Endodermal cell (in vitro differentiated cells): ENCODE data around the gene FHAD1. TPM values are rescaled to one million over a fixed set of nuclear protein-coding genes. Genes with fewer than 3 reads are reported as not detected.

ENCODE experiments used
- DNase-seq: peaks from one replicate; pipeline ENCODE4 v3.0.0-alpha.2; 2017
- H3K27ac ChIP-seq: 2 replicates; pipeline ENCODE4 v1.5.1; 2013; ENCODE audit warnings: mild to moderate bottlenecking, low read depth, low read length, moderate library complexity
- H3K27me3 ChIP-seq: 2 replicates; pipeline ENCODE4 v1.6.1; 2013; ENCODE audit warnings: mild to moderate bottlenecking, low read length, moderate library complexity; ENCODE audit not compliant: insufficient read depth, control insufficient read depth, poor library complexity, severe bottlenecking
- H3K36me3 ChIP-seq: 2 replicates; pipeline ENCODE4 v1.7.0; 2013; ENCODE audit warnings: mild to moderate bottlenecking, low read length, moderate library complexity; ENCODE audit not compliant: control insufficient read depth, insufficient read depth
- H3K4me1 ChIP-seq: one replicate; pipeline ENCODE4 v1.7.0; 2013; ENCODE audit warnings: low read length; ENCODE audit not compliant: control insufficient read depth, insufficient read depth
- H3K4me3 ChIP-seq: 2 replicates; pipeline ENCODE4 v1.5.1; 2013; ENCODE audit warnings: mild to moderate bottlenecking, low read length, moderate library complexity
- H3K9ac ChIP-seq: 2 replicates; pipeline ENCODE4 v1.6.1; 2013; ENCODE audit warnings: mild to moderate bottlenecking, low read length, moderate library complexity; ENCODE audit not compliant: poor library complexity, severe bottlenecking; ENCODE audit errors: extremely low read depth
- H3K9me3 ChIP-seq: 2 replicates; pipeline ENCODE4 v1.6.1; 2013; ENCODE audit warnings: mild to moderate bottlenecking, low read length, moderate library complexity; ENCODE audit not compliant: control insufficient read depth
- H3K27ac Mint-ChIP-seq: 2 replicates; pipeline ENCODE4 v1.8.0; 2020; ENCODE audit warnings: mixed read lengths
- H3K27me3 Mint-ChIP-seq: 2 replicates; pipeline ENCODE4 v1.8.0; 2021; ENCODE audit warnings: mild to moderate bottlenecking, mixed read lengths; ENCODE audit not compliant: insufficient read depth
- H3K36me3 Mint-ChIP-seq: 2 replicates; pipeline ENCODE4 v1.8.0; 2020; ENCODE audit warnings: low read depth, mixed read lengths
- H3K4me1 Mint-ChIP-seq: 2 replicates; pipeline ENCODE4 v1.8.0; 2020; ENCODE audit warnings: mixed read lengths
- H3K4me3 Mint-ChIP-seq: 2 replicates; pipeline ENCODE4 v1.8.0; 2020; ENCODE audit warnings: mild to moderate bottlenecking, moderate library complexity, mixed read lengths
- H3K9me3 Mint-ChIP-seq: 2 replicates; pipeline ENCODE4 v1.8.0; 2020; ENCODE audit warnings: mild to moderate bottlenecking, mixed read lengths
- CTCF ChIP-seq: fragments of 200-600 bp; sonication (generic); conservative IDR thresholded peaks from 2 replicates; pipeline ENCODE4 v1.5.0; 2021; ENCODE audit warnings: antibody characterized with exemption, mild to moderate bottlenecking
- WGBS, 2 experiments: methylation state at CpG; one replicate each; pipeline versions ENCODE4 v1.1.5 to v1.1.7; 2013; ENCODE audit warnings: missing lambda C conversion rate in 2 of 2, mixed read lengths in 1 of 2; ENCODE audit not compliant: insufficient coverage in 1 of 2, insufficient read length in 1 of 2; 5-methylcytosine and 5-hydroxymethylcytosine counted together
- total RNA-seq, 2 donors: library from RNA; stranded (reverse); fragmentation: NEBNext Ultra II Directional in 1 of 2; extraction: Animal tissue kit (Norgen Biotek cat#: 25700) in 1 of 2; gene quantifications; 2 replicates in 1 of 2; 3 replicates in 1 of 2; pipeline ENCODE4 v1.2.1, GENCODE V29; 2021

Gene FHAD1
- total RNA-seq, 2 donors from 2014 or later: 2.9 to 3.6 TPM

DNA sequence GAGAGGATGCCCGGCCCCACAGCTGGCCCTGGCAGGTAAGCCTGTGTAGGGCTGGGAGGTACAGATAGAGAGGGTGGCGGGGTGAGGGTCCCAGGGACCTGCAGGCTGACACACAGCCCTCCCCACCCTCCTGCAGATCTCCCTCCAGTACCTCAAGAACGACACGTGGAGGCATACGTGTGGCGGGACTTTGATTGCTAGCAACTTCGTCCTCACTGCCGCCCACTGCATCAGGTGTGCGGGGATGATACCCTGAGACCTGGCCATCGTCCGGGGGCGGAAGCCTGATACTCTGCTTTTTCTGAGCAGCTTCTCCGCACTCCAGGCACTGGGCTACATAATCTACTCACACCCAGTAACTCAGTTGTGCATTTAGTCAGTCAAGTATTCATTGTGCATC, 193.3 kb downstream of the FHAD1 start:
- no peaks in the 10 kb centered on the region for H3K27me3 Mint-ChIP-seq
- H3K36me3 Mint-ChIP-seq: no peaks in the 10 kb centered on the region
- no peaks in the 10 kb centered on the region for H3K4me1 Mint-ChIP-seq
- no peak for TF ChIP-seq CTCF
- H3K27me3 ChIP-seq: no peaks in the 10 kb centered on the region
- no peak overlapping the region for H3K27ac ChIP-seq
- no peak overlapping the region for H3K4me3 Mint-ChIP-seq
- H3K9ac ChIP-seq: no peak overlapping the region
- DNase-seq: no peak
- H3K9me3 Mint-ChIP-seq: no peaks in the 10 kb centered on the region
- WGBS, 2 experiments: 90 to 95% methylated on average over 12 to 13 of the region's 13 CpGs
- no peaks in the 10 kb centered on the region for H3K4me1 ChIP-seq
- no peak overlapping the region for H3K27ac Mint-ChIP-seq
- no peak overlapping the region for H3K4me3 ChIP-seq
- H3K9me3 ChIP-seq: no peaks in the 10 kb centered on the region
- H3K36me3 ChIP-seq: no peaks in the 10 kb centered on the region

- Mint-ChIP-seq H3K9me3 (no peaks in the 10 kb centered on the region), H3K4me1 (no peaks in the 10 kb centered on the region), H3K27me3 (no peaks in the 10 kb centered on the region), H3K36me3 (no peaks in the 10 kb centered on the region), H3K4me3 (no peak overlapping the region), H3K27ac (no peak overlapping the region)
- H3K9me3 ChIP-seq: no peaks in the 10 kb centered on the region
- H3K9ac ChIP-seq: no peak overlapping the region
- no peaks in the 10 kb centered on the region for H3K36me3 ChIP-seq
- H3K27ac ChIP-seq: no peak overlapping the region
- no peak overlapping the region for H3K4me3 ChIP-seq
- 92 to 96% methylated on average over 5 to 6 of the region's 6 CpGs for WGBS, 2 experiments
- H3K4me1 ChIP-seq: no peaks in the 10 kb centered on the region
- no peak for DNase-seq
- TF ChIP-seq CTCF: no peak
- no peaks in the 10 kb centered on the region for H3K27me3 ChIP-seq
Measured at GRCh38 chr1:15441247-15441646, 194.2 kb downstream of the FHAD1 start.

- Mint-ChIP-seq H3K4me1 (no peaks in the 10 kb centered on the region), H3K36me3 (no peaks in the 10 kb centered on the region), H3K27ac (no peak overlapping the region), H3K9me3 (no peaks in the 10 kb centered on the region), H3K4me3 (no peak overlapping the region), H3K27me3 (no peaks in the 10 kb centered on the region)
- no peak overlapping the region for H3K9ac ChIP-seq
- no peaks in the 10 kb centered on the region for H3K9me3 ChIP-seq
- H3K27me3 ChIP-seq: no peaks in the 10 kb centered on the region
- H3K27ac ChIP-seq: no peak overlapping the region
- 90 to 97% methylated on average over 6 to 8 of the region's 8 CpGs for WGBS, 2 experiments
- H3K4me3 ChIP-seq: no peak overlapping the region
- H3K4me1 ChIP-seq: no peaks in the 10 kb centered on the region
- H3K36me3 ChIP-seq: no peaks in the 10 kb centered on the region
- no peak for DNase-seq
- no peak for TF ChIP-seq CTCF
Measured at GRCh38 chr1:15442119-15442518, 195.1 kb downstream of the FHAD1 start.
